ENCODE data around the gene ZDHHC14. TPM values are rescaled to one million over a fixed set of nuclear protein-coding genes. Genes with fewer than 3 reads are reported as not detected.

Gene ZDHHC14
- total and polyA plus RNA-seq, 12 donors, result 7.7 to 31.2 (median 15.2) TPM

DNA sequence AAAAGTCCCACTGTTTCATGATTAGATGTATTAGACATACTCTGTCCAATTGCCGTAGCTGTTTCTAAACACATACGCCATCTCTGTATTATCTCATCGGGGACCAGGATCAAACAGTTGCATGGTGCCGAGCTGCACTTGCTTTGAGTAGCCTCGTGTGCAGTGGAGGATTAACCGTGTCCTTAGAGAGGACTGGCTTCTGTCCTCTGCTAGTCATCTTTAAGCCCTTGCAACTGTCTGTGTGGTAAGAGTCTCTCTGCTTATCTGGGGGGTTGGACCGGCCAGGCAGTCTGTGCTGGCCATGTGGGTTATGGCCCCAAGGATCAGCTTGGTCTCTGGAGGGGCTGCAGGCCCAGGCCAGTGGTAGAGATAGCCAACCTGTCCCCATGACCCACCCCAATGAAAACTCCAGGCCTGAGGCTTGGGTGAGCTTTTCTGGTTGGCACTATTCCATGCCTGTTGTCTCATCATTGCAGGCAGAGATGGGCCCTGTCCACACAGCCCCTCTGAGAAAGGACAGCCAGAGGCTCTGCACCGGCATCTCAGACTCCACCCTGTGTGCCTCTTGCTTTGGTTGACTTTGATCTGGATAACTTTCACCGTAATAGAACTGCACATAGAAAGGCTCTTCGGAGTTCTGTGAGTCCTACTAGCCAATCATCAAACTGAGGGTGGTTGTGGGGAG lies 304.7 kb downstream of the ZDHHC14 start:
- ATAC-seq, result no peak
- Histone ChIP-seq H3K36me3 (no peaks in the 10 kb centered on the region), H3K4me3 (no peak overlapping the region), H3K9me3 (no peaks in the 10 kb centered on the region), H3K27me3 (no peaks in the 10 kb centered on the region), H3K27ac (no peak overlapping the region), H3K4me1 (peaks cover 0 to 19% (median 6%) of the 10 kb centered on the region in 9 donors)
- WGBS, 2 donors, result 88 to 92% methylated on average over 10 of the region's 10 CpGs
- TF ChIP-seq, protein P1, sequence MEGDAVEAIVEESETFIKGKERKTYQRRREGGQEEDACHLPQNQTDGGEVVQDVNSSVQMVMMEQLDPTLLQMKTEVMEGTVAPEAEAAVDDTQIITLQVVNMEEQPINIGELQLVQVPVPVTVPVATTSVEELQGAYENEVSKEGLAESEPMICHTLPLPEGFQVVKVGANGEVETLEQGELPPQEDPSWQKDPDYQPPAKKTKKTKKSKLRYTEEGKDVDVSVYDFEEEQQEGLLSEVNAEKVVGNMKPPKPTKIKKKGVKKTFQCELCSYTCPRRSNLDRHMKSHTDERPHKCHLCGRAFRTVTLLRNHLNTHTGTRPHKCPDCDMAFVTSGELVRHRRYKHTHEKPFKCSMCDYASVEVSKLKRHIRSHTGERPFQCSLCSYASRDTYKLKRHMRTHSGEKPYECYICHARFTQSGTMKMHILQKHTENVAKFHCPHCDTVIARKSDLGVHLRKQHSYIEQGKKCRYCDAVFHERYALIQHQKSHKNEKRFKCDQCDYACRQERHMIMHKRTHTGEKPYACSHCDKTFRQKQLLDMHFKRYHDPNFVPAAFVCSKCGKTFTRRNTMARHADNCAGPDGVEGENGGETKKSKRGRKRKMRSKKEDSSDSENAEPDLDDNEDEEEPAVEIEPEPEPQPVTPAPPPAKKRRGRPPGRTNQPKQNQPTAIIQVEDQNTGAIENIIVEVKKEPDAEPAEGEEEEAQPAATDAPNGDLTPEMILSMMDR (IDR thresholded peaks at IDR 0.05), result no peak
- intact Hi-C loops (cut with DNase I), result no loop called here
- no peak for DNase-seq

DNA sequence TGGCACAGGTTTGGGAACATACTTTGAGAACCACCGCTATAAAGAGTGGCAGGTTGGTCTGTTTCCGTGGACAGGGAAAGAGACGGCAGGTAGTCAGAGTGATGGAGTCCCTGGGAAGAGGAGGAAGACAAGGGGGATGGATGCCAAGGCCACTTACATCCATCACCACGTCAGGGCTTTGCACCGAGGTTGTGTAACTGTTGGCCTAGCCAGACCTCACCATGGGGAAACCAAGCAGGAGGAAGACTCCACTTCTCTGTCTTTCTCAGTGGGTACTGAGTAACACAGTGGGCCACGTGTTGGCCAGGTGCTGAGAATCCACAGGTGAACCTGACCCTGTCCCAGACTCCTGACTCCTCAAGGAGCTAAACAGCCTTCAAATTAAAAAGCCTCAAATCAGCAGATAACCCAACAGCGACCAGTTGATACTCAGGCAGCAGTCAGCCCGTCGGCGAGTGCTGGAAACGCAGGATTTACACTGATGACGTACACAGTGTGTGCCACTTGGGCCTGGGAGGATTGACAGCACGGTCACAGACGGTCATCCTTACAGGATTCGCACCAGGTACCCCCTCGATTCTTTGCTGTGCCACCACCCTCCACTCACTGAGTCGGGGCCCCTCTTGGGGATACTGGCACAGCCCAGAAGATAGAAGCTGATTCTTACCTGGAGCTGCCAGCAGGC lies 307.4 kb downstream of the ZDHHC14 start:
- intact Hi-C loops (cut with DNase I), result no loop called here
- no peaks in the 10 kb centered on the region for H3K9me3 ChIP-seq
- 75 to 77% methylated on average over 17 of the region's 17 CpGs for WGBS, 2 donors
- peaks cover 0 to 23% (median 8%) of the 10 kb centered on the region in 9 donors for H3K4me1 ChIP-seq
- H3K27me3 ChIP-seq, result no peaks in the 10 kb centered on the region
- no peak overlapping the region for H3K4me3 ChIP-seq
- H3K27ac ChIP-seq, result no peak overlapping the region
- no peaks in the 10 kb centered on the region for H3K36me3 ChIP-seq
- TF ChIP-seq, protein P1 (IDR thresholded peaks at IDR 0.05), result no peak
- peak in 1 of 8 donors; percentile 39 for ATAC-seq
- DNase-seq, result no peak

DNA sequence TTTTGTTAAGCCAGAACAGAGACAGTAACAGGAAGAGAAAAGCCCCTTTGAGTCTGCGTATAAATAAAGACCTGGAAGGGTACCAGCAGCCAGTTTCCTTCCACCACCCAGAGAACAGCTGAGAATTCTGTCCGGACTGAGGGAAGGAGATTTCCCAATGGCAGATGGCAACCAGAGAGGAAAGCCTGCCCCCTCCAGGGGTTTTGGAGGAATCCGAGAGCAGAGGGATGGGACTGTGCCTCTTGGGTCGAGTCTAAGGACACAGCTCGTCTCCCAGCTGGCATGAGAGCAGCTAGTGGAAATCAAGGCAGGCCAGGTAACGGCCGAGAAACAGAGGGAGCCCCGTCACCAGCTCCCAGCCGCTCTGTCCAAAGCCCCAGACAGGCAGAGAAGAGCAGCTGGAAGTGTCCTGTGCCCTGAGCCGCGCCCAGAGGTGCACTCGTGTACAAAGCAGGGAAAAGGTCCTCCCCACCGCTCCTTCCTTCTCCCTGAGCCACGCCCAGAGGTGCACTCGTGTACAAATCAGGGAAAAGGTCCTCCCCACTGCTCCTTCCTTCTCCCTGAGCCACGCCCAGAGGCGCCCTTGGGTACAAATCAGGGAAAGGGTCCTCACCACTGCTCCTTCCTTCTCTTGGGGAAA lies 308.1 kb downstream of the ZDHHC14 start:
- H3K27me3 ChIP-seq, result no peaks in the 10 kb centered on the region
- H3K9me3 ChIP-seq, result no peaks in the 10 kb centered on the region
- ATAC-seq (peak in 1 of 8 donors; percentile 23), DNase-seq (no peak)
- no peak overlapping the region for H3K4me3 ChIP-seq
- H3K4me1 ChIP-seq, result peaks cover 0 to 29% (median 15%) of the 10 kb centered on the region in 9 donors
- intact Hi-C loops (cut with DNase I), result no loop called here
- TF ChIP-seq, protein P1 (IDR thresholded peaks at IDR 0.05), result no peak
- no peak overlapping the region for H3K27ac ChIP-seq
- H3K36me3 ChIP-seq, result no peaks in the 10 kb centered on the region
- WGBS, 2 donors, result 64 to 70% methylated on average over 17 of the region's 17 CpGs

DNA sequence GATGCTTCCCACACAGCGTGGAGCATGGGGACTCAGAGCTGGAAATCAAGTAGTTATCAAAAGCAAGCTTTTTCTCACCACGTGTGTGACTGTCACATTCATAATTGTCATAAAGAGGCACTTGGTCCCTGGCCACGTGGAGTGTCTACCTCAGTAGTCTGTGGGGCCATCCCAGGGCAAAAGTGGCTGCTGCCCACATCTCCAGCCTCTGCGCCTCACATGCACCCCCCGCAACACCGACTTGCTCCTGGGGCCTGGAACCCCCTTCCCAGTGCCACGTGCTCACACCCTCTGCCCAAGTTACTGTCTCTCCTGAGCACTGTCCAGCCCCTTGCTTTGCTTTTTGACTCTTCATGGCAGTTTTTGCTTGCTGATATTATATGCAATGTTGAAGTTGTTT lies 308.9 kb downstream of the ZDHHC14 start:
- WGBS, 2 donors, result 77 to 83% methylated on average over 7 of the region's 7 CpGs
- Histone ChIP-seq H3K27ac (no peak overlapping the region), H3K4me3 (no peak overlapping the region), H3K27me3 (no peaks in the 10 kb centered on the region), H3K36me3 (no peaks in the 10 kb centered on the region), H3K4me1 (peaks cover 0 to 37% (median 20%) of the 10 kb centered on the region in 9 donors), H3K9me3 (no peaks in the 10 kb centered on the region)
- TF ChIP-seq, protein P1 (IDR thresholded peaks at IDR 0.05), result no peak
- DNase-seq, result no peak
- ATAC-seq, result no peak
- intact Hi-C loops (cut with DNase I), result loop anchor here in 1 of 10 donors (10.0 kb wide), 1 partner anchor 185 kb away; no protein-coding TSS in a partner anchor

All from heart right ventricle (tissue), 16 donors.